Placental pericyte (primary cell): ENCODE measurements around the gene HSPB6. TPM values are rescaled to one million over a fixed set of nuclear protein-coding genes. Genes with fewer than 3 reads are reported as not detected.

Experiments used
- total RNA-seq: library from RNA; depleted of rRNA; stranded (reverse); fragments of >200 nt; gene quantifications from 2 replicates; pipeline ENCODE4 v1.2.3, GENCODE V29; 2012

Gene HSPB6, protein sequence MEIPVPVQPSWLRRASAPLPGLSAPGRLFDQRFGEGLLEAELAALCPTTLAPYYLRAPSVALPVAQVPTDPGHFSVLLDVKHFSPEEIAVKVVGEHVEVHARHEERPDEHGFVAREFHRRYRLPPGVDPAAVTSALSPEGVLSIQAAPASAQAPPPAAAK
- total RNA-seq, result 11.6 and 22.3 TPM in 2 replicates

DNA sequence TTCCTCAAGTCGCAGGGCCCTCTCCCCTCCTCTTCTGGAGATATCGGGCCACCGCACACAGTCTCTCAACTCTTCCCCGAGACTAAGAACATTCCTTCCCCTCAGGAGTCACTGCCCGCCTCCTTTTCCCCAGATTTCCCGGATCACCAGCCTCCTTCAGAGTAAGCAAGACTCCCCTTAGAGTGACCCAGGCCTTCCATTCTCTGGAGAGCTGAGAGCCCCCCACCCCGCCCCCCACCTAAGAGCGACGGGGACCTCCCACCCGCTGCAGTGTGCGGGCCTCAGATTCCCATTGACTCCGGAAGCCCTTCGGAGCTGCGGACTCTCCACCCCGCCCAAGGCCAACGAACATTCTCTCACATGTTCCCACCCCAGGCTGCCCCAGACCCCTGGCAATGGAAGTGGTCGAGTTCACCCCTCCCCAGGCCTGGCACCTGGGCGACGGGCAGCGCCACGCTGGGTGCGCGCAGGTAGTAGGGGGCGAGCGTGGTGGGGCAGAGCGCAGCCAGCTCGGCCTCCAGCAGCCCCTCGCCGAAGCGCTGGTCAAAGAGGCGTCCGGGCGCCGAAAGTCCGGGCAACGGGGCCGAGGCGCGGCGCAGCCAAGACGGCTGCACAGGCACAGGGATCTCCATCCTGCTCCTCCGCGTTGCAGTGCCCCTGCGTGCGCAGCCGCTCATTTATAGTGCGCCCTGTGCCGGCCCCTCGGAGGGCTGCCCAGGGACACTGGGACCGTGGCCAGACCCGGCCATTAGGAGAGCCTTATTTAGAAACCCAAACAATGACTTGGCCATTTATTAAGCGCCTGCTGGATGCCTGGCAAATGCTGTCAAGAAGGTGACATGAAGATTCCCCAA is at the start of gene HSPB6:
Gene HSPB6, minus strand, starts transcription at position 653 of the 854 bp plus-strand sequence. Its CDS starts 21 bp downstream, at position 632.

DNA sequence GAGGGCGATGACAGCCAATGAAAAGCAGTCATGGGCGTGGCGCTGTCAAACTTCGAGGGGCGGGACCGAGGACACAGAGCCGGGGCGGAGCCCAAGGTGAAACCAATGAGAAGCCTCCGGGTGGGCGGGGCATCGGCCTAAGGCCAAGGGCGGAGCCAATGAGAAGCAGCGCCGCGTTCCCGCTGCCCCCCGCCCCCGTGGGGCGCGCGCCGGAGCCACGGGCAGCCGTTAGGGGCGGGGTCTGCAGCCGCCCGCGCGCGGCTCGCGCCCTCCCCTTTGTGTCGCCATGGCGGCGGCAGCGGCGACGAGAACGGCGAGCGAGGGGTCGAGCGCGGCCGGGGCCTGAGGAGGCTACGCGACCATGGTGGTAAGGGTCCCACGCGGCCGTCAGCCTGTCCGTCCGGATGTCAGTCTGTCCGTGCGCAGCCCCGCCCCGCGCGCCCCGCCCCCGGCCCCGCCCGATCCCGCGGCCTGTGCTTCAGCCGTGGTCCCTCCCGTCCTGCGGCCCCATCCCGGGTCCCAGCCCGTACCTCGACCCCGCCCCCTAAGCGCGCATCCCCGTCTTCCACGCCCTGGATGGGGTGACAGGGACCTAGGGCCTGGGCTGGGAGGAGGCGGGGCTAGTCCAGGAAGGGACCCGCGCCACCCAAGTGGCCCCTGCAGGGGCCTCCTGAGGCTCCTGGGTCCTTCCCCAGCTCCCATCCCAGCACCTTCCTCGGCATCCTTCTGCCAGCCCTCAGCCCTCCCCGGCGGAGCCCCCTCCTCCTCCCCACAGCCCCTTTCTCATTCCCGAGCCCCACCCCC is 18.7 kb upstream of the HSPB6 start, which contains the start of gene ARHGAP33:
Gene ARHGAP33, plus strand, starts transcription at position 267 of the 804 bp plus-strand sequence. Its CDS starts 95 bp downstream, at position 362.

DNA sequence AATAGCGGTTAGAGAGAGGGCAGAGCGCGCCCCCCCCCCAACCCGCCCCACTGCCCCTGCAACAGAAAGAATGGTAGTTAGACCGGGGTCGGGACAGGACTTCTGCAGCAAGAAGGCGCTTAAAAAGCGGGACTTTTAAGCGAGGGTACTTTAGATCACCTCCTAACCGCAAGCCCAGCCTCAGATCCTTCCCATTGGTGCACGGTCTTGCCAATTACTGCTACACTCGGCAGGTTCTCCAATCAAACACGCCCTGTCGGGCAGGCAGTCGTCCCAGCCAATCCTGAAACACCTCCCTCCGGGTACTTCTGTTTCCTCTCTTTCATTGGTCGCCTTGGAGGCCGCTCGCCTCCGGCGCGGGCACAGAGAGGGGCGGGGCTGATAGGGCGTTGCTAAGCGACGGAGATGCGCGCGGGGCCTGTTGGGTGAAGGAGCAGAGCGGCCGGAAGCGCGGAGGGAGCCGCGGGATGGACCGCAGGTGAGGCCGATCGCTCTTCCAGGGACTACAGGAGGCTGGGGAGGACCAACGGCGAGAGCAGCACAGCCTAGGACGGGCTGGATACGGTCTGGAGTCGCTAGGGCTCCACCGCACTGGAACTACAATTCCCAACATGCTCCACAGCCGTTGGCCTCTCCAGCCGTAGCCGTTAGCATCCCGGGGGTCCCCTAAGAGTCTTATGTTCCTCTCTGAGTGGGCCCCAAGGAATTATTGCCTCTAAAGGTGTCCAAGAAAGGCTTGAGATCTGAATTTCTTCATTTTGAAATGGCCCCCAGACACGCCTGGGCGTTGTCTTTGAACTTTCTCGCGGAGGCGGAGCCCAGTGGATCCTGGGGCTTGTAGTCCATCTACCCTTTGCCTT is 1.1 kb upstream of the HSPB6 start, which contains the start of gene PROSER3:
Gene PROSER3, plus strand, starts transcription at position 428 of the 860 bp plus-strand sequence. Its CDS starts 40 bp downstream, at position 468.

DNA sequence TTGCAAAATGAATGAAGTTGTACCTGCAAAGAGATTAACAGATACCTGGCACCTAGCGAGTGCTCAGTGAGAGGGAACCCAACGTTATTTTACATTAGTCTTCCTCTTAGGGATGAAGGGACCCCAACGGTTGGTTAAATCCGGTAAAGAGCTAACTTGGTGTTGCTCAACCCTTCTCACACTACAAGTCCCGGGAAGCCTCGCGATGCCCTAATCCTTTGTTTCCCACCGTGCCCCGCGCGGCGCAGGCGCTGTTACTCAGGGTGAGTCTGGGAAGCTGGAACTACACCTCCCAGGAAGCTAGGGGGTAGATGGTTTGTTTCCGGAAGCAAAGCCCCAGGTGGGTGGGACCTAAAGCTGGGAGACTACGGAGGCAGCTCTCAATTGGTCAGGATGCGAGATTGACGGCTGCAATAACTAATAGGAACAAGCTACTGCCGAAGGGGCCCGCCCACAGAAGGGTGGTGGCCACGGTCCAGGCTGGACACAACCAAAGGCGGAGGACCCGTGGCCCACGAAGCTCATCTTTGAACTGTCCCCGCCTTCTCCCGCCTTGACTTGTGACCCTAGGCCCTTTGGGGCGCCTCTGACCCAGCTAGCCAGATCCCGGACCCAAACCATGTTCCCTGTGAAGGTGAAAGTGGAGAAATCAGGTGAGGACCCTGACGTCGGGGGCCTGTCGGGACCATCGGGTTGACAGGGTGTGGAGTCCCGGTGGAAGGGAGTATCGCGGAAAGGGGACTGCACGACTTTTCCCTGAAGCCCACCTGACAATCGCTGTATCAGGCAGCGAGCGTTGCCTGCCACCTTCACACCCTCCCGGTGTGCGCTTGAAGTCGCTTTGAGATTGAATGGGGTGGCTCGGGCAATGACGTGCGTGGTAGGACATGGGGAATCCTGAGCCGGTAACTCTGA is 8.5 kb downstream of the HSPB6 start, which contains the start of gene LIN37:
Gene LIN37, plus strand, starts transcription at position 471 of the 915 bp plus-strand sequence. Its CDS starts 149 bp downstream, at position 620.

DNA sequence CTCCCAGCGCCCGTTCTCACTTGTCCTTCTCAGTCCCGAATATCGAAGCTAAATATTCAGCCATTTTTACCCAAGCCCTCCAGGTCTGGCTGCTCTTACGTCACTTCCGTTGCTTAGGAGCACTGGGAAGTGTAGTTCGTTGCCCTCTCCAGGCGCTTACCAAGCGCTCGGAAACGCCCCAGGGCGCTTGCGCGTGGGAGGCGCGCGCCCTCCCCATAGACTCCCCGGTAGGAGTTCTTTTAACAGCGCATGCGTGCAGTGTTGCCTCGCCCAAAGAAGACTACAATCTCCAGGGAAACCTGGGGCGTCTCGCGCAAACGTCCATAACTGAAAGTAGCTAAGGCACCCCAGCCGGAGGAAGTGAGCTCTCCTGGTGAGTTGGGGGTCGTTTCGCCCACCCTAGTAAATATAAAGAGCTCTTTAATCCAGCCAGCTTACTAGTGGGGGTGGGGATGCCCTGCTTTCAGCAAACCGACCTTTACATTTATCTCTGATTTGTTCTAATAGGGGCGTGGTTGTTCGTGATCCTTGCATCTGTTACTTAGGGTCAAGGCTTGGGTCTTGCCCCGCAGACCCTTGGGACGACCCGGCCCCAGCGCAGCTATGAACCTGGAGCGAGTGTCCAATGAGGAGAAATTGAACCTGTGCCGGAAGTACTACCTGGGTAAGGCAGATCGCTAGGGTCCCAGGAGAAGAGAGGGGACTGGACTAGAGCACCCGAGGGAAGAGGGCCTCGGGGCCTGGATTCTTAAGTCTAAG is 11.3 kb downstream of the HSPB6 start, which contains the start of the genes PSENEN and U2AF1L4:
Gene PSENEN, plus strand, starts transcription at position 324 of the 759 bp plus-strand sequence. Its CDS starts 280 bp downstream, at position 604.
Gene U2AF1L4, minus strand, starts transcription at position 91 of the 759 bp plus-strand sequence. Its CDS starts 27 bp downstream, at position 64.

DNA sequence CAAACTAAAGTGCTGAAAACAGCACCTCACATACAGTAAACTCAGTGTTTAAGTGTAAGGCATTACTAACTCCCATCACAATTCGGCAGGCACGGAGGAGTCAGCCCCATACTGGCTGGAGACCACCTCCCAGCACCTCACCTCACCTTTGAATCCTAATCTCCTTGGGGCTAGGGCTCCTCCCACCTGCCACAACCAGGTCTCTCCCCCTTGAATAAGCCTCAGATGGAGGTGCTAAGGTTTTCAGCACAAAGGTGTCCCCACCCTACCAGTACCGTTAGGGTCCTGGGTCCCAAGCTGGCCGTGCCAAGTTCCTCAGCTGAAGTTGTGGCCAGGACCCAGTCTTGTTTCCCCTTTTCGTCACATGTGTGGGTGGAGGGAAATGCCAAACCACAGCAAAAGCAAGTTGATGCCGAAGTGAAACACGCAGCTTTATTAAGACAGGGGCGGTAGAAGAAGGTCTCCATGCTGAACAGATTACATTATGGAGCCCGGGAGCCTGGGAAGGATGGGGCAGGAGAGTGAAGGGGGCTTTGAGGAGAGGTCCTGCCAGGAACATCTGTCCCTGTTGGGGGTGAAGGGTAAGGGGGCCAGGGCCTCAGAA is 14.6 kb downstream of the HSPB6 start, which contains the start of gene IGFLR1:
Gene IGFLR1, minus strand, starts transcription at position 332 of the 604 bp plus-strand sequence. CDS start 1,272 bp downstream, outside the sequence.

DNA sequence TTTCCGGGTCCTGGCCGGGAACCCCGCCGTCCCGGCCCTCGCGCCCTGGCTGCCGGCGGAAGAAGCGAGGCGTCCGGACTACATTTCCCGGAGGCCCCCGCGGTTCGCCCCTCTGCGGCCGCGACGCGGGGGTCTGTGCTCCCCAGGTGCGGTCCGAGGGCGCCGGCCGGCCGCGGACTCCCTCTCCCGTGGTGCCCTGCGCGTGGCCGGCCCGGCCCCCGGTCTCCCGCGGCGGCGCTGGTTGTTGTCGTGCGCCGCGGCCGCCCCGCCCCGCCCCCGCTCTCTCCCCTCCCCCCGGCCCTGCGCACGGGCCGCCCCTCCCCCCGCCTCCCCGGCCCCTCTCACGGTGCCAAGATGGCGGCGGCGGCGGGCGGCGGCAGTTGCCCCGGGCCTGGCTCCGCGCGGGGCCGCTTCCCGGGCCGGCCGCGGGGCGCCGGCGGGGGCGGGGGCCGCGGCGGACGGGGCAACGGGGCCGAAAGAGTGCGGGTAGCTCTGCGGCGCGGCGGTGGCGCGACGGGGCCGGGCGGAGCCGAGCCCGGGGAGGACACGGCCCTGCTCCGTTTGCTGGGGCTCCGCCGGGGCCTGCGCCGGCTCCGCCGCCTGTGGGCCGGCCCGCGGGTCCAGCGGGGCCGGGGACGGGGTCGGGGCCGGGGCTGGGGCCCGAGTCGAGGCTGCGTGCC is 39.0 kb downstream of the HSPB6 start, which contains the start of gene KMT2B:
Gene KMT2B, plus strand, starts transcription at position 339 of the 680 bp plus-strand sequence. Its CDS starts 16 bp downstream, at position 355.

Other genes with a start within 250 kb of the HSPB6 start
- 0.14 and 0.22 TPM in 2 replicates for gene DMKN, start 243.4 kb downstream of the HSPB6 start, total RNA-seq
- gene SBSN, start 228.7 kb downstream of the HSPB6 start, total RNA-seq, result 0.14 TPM in 1 of 2 replicates, not detected in the other
- not detected in 2 replicates for gene GAPDHS, start 223.6 kb downstream of the HSPB6 start, total RNA-seq
- gene TMEM147, start 211.4 kb downstream of the HSPB6 start, total RNA-seq, result 64.1 and 66.6 TPM in 2 replicates
- gene ATP4A, start 193.4 kb downstream of the HSPB6 start, total RNA-seq, result not detected in 2 replicates
- gene PMIS2, start 170.9 kb downstream of the HSPB6 start, total RNA-seq, result not detected in 2 replicates
- gene HAUS5, start 144.3 kb downstream of the HSPB6 start, total RNA-seq, result 2.2 and 14.2 TPM in 2 replicates
- 74.6 and 76.2 TPM in 2 replicates for gene RBM42, start 128.0 kb downstream of the HSPB6 start, total RNA-seq
- 0.29 TPM in 1 of 2 replicates, not detected in the other for gene ETV2, start 115.3 kb downstream of the HSPB6 start, total RNA-seq
- 212 and 274 TPM in 2 replicates for gene COX6B1, start 108.7 kb downstream of the HSPB6 start, total RNA-seq
- gene UPK1A, start 90.5 kb downstream of the HSPB6 start, total RNA-seq, result not detected in 2 replicates
- not detected in 2 replicates for gene ZBTB32, start 52.5 kb downstream of the HSPB6 start, total RNA-seq
- gene KMT2B, start 39.0 kb downstream of the HSPB6 start, total RNA-seq, result 10.0 and 14.7 TPM in 2 replicates
- gene IGFLR1, start 14.6 kb downstream of the HSPB6 start, total RNA-seq, result 0.66 and 1.9 TPM in 2 replicates
- 5.3 and 15.3 TPM in 2 replicates for gene U2AF1L4, start 11.6 kb downstream of the HSPB6 start, total RNA-seq
- 10.9 and 12.0 TPM in 2 replicates for gene PSENEN, start 11.4 kb downstream of the HSPB6 start, total RNA-seq
- gene LIN37, start 8.5 kb downstream of the HSPB6 start, total RNA-seq, result 17.9 and 29.1 TPM in 2 replicates
- 10.9 and 17.6 TPM in 2 replicates for gene PROSER3, start 1.1 kb upstream of the HSPB6 start, total RNA-seq
- gene ARHGAP33, start 18.5 kb upstream of the HSPB6 start, total RNA-seq, result 2.2 and 5.0 TPM in 2 replicates
- not detected in 2 replicates for gene PRODH2, start 55.8 kb upstream of the HSPB6 start, total RNA-seq
- gene NPHS1, start 95.5 kb upstream of the HSPB6 start, total RNA-seq, result not detected in 2 replicates
- gene KIRREL2, start 99.9 kb upstream of the HSPB6 start, total RNA-seq, result not detected in 2 replicates
- gene APLP1, start 111.5 kb upstream of the HSPB6 start, total RNA-seq, result 2.0 and 2.1 TPM in 2 replicates
- gene NFKBID, start 143.5 kb upstream of the HSPB6 start, total RNA-seq, result 5.3 and 6.4 TPM in 2 replicates
- gene HCST, start 145.5 kb upstream of the HSPB6 start, total RNA-seq, result 0.44 and 0.86 TPM in 2 replicates
- gene TYROBP, start 151.3 kb upstream of the HSPB6 start, total RNA-seq, result not detected in 2 replicates
- gene LRFN3, start 179.3 kb upstream of the HSPB6 start, total RNA-seq, result 5.3 and 7.2 TPM in 2 replicates
- 12.0 and 17.3 TPM in 2 replicates for gene SDHAF1, start 238.2 kb upstream of the HSPB6 start, total RNA-seq